ENCODE results near the gene CHMP4B.
A peak's percentile ranks its signal among the peaks of the same experiment; 100 is the strongest.

The CHMP4B gene

DNA sequence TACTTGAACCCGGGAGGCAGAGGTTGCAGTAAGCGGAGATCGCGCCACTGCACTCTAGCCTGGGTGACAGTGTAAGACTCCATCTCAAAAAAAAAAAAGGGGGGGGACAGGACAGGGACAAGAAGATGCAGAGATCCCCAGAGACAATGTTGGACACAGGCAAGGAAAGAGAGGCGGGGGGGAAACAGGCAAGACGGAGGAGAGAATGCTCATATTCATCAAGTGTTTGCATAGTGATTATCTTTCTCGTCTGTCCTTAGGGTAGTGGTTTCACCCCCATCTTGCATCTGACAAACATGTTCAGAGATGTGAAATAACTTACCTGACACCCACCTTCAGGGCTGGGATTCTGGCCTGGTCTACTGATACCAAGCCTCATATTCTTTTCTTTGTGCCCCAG, 29.0 kb downstream of the CHMP4B start:
- no peak for DNase-seq (ENCODE audit: low spot score)

DNA sequence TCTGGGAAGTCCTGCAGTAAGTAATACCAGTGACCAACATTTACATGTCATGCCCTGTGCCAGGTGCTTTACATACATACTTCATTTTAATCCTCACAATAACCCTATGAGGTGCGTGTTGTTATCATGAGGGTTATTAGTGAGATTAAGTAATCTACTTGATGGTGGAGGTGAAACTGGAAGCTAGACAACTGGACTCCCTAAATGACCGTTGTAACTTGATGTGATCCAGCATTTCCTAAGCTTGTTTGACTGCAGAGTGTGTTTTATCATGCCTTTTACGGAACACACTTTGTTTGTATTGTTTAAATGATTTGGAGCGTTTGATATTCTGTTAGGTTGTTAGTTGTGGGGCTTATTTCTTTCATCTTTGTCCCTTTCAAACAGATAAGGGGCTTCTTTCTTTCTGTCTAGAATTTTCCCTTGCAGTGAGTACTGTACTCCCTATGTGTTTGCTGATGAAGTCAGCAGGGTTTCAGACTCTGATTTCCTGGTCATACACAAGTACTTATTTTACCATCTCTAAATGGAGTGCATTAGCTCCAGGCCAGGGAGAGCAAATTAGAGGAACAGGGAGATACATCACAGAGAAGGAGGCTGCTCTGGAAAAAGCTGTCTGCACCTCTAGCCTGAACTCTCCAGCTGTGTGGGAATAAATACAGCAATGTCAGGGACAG, 29.7 kb downstream of the CHMP4B start:
- no peak for DNase-seq (ENCODE audit: low spot score)

DNA sequence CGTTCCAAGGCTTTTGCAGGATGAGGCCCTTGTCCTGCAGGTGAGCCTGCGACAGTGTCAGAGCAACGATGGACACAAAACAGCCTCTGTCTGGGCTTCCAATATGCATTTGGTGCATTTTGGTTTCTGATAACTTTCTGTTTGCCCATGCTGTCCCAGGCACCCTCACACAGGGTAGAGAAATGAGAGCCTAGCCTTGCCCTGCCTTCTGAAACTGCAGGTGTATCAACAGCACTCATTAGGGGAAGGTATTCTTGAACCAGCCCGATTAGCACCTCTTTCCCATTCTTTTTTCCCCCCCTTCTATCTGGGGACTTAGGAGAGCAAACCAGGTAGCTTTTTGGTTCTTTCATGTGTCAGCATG, 30.3 kb downstream of the CHMP4B start:
- no peak for DNase-seq (ENCODE audit: low spot score)

DNA sequence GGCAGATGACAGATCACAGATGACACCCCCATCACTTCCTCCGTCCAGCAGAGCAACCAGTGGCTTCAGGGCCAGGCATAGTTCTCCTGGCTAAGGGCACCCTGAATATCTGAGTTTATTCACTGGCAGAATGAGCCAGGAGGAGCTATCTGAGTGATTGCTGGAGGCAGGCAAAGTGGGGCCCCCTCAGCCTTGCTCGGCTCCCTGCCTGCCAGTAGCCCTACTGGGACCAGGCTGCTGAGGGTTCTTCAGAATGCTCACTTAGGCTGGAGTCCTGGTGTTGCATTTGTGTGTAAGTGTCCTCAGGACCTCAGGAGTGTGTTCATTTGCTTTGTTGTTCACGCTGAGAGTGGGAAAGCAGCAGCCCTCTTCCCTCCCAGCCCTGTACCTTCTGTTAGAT, 31.2 kb downstream of the CHMP4B start:
- no peak for DNase-seq (ENCODE audit: low spot score)

DNA sequence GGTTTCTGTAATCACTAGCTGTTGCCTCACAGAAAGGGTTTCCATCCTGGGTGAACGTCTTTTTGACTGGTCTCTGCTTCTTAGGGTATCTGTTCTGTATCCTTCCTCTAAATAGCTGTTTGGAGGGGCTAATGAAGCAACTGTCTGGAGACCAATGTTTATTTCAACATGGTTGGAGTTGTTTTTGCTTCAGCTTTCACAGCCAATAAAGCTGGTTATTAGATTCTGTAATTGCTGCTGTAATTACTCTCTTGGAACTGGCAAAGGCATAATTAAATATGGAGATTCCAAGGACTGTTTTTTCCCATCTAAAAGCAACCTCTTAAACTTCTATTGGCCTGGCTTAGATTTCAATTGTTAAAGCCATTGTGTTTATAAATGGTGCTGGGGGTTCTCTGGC, 31.9 kb downstream of the CHMP4B start:
- no peak for DNase-seq (ENCODE audit: low spot score)

DNA sequence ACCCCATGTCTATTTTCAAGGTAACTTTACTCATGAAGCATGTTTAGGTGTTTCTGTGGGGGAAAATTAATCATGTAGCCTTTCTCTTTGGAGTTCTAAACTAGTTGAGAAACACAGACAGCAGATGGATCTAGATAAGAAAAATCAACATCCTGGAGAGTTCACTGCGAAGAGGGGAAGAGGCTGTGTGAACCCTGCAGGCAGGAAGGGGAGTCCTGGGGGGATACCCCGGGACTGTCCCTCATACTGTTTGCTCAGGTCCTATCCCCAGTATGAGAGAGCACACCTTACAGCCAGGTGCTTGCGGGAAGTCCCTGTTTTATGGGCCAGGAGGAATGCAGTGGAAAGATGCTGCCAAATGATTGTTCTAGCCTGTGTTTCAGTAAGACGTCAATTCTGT, 32.7 kb downstream of the CHMP4B start:
- no peak for DNase-seq (ENCODE audit: low spot score)

DNA sequence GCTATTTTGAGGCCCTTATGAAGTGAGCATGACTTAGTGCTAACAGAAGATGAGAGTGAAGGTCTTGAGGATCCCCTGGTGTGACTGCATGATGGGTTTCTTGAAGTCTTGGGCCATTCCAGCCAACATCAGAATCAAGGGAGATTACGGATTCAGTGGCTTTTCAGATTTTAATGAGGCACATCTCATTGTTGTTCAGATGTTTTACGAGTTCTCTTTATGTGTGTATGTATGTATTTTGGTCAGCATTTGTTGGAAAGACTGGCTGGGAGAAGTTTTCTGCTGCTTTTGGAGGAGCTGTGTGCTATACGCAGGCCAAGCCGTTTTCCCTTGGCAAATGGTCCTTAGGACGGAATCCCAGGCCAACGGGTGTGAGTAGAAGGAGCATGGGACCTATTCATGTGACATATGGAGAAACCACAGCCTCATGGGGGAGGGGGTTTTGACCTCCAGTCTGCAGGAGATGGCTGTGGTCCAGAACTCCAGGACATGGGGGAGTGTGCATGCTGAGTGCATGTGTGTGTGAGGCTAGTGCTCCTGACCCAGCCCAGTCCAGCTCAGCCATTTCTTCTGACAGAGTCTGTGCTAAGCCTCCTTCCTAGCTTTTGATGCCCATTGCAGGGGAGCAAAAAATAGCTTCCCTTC, 35.3 kb downstream of the CHMP4B start:
- DNase-seq (ENCODE audit: low spot score), result peak; percentile 47

DNA sequence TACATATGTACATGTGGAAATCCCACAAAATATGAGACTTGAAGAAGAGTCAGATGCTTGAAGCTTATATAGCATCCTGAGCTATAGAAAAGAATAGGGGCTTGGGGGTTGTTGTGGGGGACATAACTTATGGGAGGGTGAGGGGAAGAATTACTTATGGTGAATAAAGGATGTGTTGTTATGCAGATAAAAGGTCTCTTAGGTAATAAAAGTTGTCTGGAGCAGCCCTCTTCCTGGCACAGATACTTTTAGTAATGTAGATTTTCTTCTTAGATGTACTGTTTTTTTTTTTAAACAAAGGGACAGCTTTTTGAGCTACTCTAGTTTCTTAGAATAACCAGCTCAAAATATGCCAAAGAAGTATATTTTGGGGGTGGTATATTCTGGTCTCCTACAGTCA, 35.9 kb downstream of the CHMP4B start:
- no peak for DNase-seq (ENCODE audit: low spot score)

DNA sequence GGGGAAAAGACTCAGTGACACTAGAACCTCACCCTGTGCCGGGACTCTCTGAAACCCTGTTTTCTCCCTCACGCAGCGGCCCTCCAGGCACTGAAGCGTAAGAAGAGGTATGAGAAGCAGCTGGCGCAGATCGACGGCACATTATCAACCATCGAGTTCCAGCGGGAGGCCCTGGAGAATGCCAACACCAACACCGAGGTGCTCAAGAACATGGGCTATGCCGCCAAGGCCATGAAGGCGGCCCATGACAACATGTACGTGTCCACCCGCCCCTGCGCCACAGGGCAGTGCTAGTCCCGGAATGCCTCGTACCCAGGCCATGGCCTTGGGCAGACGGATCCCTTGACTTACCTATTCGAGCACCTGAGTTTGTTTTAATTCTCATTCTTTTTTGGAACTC, 37.2 kb downstream of the CHMP4B start:
- DNase-seq (ENCODE audit: low spot score), result no peak

DNA sequence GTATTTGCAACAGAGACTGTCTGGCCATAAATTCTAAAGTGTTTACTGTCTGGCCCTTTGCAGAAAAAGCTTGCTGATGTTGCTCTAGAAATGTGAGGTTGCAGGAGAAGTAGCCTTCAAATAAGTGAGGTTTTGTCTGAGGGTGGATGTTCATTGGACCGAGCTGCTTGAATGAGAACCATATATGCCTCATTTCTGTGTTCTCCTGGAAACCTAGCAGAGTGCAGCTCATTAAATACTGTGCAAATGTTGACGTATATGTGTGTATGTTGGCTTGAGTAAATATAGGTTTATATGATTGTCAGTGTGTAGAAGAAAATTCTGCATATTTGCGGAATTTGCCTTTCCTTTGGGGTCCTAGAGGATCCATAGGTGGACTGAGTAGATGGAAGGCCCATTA, 39.0 kb downstream of the CHMP4B start:
- DNase-seq (ENCODE audit: low spot score), result no peak

DNA sequence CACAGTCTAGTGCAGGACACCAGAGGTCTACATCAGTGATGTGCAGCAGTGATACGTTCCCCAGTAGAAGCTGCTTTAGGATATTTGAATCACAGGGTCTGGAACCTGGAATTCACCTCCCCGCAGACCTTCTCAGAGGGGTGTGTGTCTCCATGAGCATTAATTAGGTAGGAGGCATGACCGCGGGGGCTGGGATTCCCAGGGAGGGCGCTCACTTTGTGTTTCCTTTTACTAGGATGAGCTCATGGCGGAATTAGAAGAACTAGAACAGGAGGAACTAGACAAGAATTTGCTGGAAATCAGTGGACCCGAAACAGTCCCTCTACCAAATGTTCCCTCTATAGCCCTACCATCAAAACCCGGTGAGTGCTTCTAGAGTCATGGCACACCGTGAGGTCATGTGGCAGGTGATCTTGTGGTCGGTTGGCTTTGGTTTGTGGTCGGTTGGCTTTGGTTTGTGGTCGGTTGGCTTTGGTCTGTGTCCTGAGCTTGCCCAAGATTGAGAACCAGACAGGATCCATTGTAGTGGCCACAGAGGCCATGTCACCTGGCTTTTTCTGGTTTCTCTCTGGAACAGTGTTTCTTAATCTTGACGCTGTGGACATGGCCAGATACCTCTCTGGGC, 40.8 kb downstream of the CHMP4B start:
- no peak for DNase-seq (ENCODE audit: low spot score)

DNA sequence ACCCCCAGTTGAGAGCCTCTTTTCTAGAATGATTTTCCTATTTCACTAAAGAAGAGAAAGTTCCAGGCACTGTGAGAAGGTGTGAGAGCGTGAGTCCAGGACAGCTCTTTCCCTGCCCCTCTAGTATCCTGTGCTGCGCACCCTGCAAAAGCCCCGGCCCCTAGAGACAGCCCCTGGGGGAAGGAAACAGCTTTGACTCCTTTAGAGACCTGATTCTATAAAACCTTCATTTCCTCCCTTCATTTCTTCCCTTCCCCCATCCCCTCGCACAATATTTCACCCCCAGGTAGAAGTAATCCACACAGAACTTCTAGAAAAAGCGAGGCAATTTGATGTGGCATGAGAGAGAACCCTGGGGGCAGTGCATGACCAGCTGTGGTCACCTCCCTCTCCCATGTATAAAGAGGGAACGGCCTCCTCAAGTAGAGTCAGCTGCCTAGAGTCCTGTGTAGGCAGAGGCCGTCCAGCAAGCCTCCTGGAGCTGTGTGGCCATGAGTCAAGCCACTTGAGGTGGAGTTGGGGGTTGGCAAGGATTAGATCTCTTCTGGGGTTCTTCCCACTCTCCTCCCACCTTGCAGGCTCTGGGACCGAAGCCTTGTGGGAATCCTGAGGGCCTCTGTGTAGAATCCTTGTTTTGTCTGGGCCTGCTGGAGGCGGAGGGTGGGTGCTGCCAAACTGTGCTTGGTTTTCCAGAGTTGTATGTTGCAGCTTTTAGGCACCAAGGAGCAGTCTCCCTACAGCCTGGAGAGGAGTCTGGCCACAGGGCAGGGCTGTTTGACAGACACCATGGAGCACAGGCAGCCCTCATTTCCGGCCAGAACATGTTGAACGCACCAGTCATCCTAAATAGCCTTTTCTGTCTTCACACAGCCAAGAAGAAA, 41.7 kb downstream of the CHMP4B start:
- DNase-seq (ENCODE audit: low spot score), result no peak

DNA sequence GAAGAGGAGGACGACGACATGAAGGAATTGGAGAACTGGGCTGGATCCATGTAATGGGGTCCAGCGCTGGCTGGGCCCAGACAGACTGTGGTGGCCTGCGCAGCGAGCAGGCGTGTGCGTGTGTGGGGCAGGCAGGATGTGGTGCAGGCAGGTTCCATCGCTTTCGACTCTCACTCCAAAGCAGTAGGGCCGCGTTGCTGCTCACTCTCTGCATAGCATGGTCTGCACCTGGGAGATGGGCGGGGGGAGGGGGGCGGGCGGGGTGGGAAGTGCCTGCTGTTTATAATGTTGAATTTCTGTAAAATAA, 42.3 kb downstream of the CHMP4B start:
- no peak for DNase-seq (ENCODE audit: low spot score)

DNA sequence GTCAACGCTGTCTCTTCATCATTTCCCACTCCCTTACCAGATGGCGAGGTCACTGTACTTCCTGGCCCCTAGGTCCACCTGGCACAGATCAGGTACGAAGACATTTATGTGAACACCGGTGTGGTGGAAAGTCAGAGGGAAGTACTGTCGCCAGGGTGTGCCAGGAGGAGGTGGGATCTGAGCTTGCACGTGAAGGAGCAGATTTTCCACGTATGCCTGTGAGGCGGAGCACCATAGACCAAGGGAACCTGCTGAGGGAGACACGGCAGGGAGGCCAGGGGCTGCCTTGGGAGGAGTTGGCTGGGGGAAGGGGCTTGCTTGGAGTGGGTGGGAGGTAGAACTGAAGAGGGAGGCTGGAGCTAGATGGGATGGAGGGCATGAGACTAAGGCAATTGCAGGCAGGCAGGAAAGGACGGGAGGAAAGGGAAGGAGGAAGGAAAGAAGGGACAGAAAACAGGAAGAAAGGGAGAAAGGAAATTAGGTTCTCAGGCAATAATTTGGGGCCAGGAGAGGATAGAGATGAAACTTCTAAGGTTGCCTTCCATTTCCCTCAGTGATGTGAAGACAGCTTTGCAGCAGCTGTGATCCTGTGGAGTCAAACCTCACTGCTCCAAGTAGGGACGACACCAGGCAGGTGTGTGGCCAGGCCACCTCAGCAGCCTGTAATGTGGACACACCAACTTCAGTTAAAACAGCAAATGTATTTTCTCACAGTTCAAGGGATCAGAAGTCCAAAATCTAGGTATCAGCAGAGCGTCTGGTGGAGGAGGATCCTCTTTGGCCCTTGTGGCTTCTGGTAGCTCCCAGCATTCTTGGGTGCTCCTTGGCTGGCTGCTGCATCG, 46.8 kb downstream of the CHMP4B start:
- no peak for DNase-seq (ENCODE audit: low spot score)

DNA sequence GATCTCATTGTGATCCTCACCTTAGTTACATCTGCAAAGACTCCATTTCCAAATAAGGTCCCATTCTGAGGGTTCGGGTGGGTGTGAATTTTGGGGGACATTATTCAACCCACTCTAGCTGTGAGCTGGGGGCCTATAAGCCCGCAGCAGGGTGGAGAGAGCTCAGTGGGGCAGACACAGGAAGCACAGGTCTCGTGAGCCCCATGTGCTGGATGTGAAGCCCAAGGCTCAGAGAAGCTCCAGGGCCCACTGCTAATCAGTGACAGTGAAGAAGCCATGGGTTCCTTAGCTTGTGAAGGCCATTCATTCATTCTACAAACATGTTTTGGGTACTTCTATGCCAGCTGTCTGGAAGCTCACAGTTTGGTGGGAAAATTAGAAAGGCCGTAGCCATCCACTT, 47.5 kb downstream of the CHMP4B start:
- no peak for DNase-seq (ENCODE audit: low spot score)

DNA sequence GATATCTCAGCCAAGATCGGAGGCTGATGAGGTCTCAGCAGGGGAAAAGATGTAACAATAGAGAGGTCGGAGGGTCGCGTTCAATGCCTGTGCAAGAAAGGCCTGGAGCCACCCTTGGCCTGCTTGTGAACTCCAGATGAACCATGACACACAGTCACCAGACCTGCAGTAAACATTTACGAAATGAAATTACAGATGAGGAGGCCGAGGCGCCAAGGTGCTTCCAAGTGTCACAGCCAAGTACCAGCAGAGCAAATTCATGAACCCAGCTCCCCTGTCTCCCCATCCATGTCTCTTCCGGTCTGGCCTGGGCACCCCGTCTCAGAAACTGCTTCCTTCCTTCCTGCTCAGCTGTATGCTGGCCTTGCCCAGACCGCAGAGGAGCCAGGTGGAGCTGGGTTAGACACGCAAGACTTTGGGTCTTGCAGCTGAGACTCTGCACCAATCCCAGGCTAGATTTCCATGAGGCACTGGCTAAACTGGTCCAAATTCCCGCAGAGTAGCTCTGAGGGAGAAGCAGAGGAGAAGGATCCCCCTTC, 48.1 kb downstream of the CHMP4B start:
- no peak for DNase-seq (ENCODE audit: low spot score)

DNA sequence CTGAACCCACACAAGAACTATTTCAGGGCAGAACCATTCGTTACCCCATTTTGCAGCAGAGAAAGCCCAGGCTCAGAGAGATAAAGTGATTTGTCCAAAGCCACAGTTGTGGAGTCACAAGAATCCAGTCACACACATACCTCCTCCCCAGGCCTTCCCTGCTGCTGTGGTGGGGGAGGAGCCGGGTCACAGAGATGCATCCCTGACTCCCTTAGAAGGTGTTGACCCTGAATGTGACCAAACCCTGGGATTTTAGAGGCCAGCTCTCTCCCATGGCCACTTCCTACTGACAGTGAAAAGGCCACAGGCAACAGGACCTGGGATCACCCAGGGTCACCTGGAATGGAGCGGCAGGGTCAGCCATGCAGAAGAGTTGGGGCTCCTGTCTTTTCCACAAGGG, 48.6 kb downstream of the CHMP4B start:
- DNase-seq (ENCODE audit: low spot score), result no peak

DNA sequence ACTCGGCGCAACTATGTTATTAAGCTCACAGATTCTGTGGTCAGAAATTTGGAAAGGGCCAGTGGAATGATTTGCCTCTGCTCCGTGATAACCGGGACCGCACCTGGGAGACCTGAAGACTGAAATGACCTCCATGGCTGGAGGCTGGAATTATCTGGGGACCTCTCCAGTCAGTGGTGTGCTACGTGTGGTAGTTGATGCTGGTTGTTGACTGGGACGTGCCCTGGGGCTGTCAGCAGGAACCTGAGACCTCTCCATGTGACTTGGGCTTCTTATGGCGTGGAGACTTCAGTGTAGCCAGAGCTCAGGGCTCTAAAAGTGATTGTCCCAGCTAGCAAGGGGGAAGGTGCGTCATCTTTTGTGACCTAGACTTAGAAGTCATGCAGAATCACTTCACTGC, 50.3 kb downstream of the CHMP4B start:
- no peak for DNase-seq (ENCODE audit: low spot score)

DNA sequence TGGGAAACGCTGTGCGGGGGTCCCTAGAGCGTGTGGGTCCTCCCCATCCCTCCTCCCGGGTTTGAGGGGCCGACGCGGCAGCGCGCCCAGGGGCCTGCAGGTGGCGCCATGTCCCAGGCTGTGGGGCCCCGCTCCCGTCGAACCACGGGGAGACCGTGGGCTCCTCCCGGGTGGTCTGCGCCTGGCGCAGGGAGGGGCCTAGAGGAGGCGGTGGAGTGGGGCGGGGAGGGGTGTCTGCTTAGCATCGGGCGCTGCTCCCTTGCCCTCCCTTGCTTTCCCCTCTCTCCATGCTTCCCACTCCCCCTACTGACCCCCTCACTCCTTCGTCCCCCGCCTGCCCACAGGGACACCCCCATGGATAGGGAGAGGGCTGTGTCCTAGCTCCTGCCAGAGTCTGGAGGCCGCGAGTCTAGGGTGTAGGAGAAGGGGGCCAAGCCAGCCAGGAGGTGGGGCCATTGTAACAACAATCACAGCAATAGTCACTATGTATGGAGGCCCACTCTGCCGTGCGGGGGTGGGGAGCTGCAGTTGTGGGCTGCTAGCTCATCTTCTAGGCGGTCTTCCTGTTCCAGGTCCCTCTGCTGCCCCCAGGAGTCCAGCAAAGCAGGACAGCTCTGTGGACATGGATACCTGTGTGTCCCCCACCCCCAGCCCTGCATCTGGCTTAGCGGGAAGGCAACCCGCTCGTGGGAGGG, 51.7 kb downstream of the CHMP4B start:
- peak; percentile 91 for DNase-seq (ENCODE audit: low spot score)

DNA sequence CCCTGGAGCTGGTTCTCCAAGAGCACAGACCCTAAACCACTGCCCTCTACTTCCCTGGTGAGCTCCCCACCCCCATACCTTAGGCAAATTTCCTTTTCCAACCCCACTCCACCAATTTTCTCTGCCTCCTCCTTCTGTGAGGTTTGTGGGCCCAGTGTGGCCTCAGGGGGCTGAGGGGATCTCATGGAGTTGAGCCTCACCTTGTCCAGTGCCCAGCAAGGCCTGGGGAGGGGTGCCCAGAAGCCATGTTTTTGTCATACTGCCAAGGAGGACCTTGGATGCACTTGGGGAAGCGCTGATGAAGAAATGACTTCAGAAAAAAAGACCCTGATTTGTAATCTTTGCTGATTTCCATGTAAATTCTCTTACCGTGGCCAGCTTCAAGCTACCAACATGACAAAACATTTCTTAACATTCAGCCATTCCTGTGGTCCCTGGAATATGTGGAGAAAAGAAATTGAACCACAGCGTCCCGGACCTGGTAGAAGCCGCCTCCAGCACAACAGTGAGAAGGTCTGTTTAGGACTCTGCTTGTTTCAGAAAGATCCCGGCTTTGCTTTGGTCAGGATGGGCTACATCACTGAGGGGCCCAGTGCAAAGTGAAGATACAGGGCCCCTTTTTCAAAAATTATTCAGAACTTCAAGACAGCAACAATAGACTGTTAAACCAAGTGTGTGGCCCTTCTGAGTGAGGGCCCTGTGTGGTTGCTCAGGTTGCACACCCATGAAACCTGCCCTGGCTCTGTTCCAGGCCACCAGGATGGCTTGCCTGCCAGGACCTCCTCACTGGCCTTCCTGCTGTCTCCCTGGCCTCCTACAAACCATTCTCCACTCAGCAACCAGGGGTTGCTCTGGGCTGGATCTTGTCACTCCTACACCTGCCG, 52.5 kb downstream of the CHMP4B start:
- no peak for DNase-seq (ENCODE audit: low spot score)

All from GM03348 (cell line).